Esophagus squamous epithelium (tissue), 4 donors: ENCODE results near the gene KCND2.
"Not testable (repeated sequence)": the region's sequence is repeated elsewhere in the genome, so short reads cannot be mapped to it uniquely, and the experiment has no call there.

Experiments
- CTCF ChIP-seq, 6 experiments: fragments of 450-650 bp in 4 of 6; fragments of 200-600 bp in 2 of 6; sonication (generic) in 2 of 6; IDR thresholded peaks; one replicate each; pipeline ENCODE4 v1.5.1; 2016 to 2019; ENCODE audit warnings: antibody characterized with exemption in 6 of 6, mild to moderate bottlenecking in 4 of 6, moderate library complexity in 4 of 6
- POLR2A ChIP-seq, 4 donors: fragments of 450-650 bp; IDR thresholded peaks; one replicate each; pipeline ENCODE4 v1.6.1; 2017; ENCODE audit warnings: antibody characterized with exemption in 4 of 4, mild to moderate bottlenecking in 4 of 4, moderate library complexity in 3 of 4

- not testable (repeated sequence) for TF ChIP-seq CTCF, POLR2A (IDR thresholded peaks at IDR 0.05)
Measured at GRCh38 chr7:120578657-120579056, 305.7 kb downstream of the KCND2 start.
